ENCODE results near the gene DLEC1. TPM values are rescaled to one million over a fixed set of nuclear protein-coding genes. Genes with fewer than 3 reads are reported as not detected.
"Not testable (repeated sequence)": the region's sequence is repeated elsewhere in the genome, so short reads cannot be mapped to it uniquely, and the experiment has no call there.

DLEC1 gene
- total RNA-seq, 1 donor from 2014 or later = 1.1 TPM

- intact Hi-C loops (cut with micrococcal nuclease) = no loop called here
- ATAC-seq (no peak), DNase-seq (no peak)
Observed at GRCh38 chr3:38157595-38157994, 118.6 kb downstream of the DLEC1 start.

GRCh38 chr3:38158472-38158871 is 119.5 kb downstream of the DLEC1 start:
- intact Hi-C loops (cut with micrococcal nuclease) = no loop called here
- ATAC-seq (no peak), DNase-seq (no peak)

- DNase-seq; intact Hi-C loops (cut with micrococcal nuclease); ATAC-seq: not testable (repeated sequence)
Observed at GRCh38 chr3:38160704-38161103, 121.7 kb downstream of the DLEC1 start.

- no peak for ATAC-seq
- intact Hi-C loops (cut with micrococcal nuclease) = no loop called here
- no peak for DNase-seq
Observed at GRCh38 chr3:38163117-38163840, 124.3 kb downstream of the DLEC1 start.

GRCh38 chr3:38163841-38164642 is 125.0 kb downstream of the DLEC1 start:
- ATAC-seq (no peak), DNase-seq (peak; percentile 37)
- intact Hi-C loops (cut with micrococcal nuclease) = no loop called here

GRCh38 chr3:38164643-38164951 is 125.6 kb downstream of the DLEC1 start:
- intact Hi-C loops (cut with micrococcal nuclease) = no loop called here
- no peak for DNase-seq
- ATAC-seq = no peak

GRCh38 chr3:38164952-38165721 is 126.1 kb downstream of the DLEC1 start, which contains the start of gene OXSR1:
TSS of gene OXSR1 (plus strand) at chr3:38165537. CDS start at chr3:38165877, 340 bp downstream.
- intact Hi-C loops (cut with micrococcal nuclease) = no loop called here
- ATAC-seq = peak; percentile 95
- DNase-seq = peak; percentile 99

GRCh38 chr3:38165722-38166387 is 126.8 kb downstream of the DLEC1 start:
- ATAC-seq = no peak
- no peak for DNase-seq
- intact Hi-C loops (cut with micrococcal nuclease) = no loop called here

- ATAC-seq = no peak
- intact Hi-C loops (cut with micrococcal nuclease) = no loop called here
- no peak for DNase-seq
Observed at GRCh38 chr3:38167591-38167990, 128.6 kb downstream of the DLEC1 start.

- no peak for DNase-seq
- intact Hi-C loops (cut with micrococcal nuclease) = no loop called here
- ATAC-seq = no peak
Observed at GRCh38 chr3:38168151-38169026, 129.4 kb downstream of the DLEC1 start.

- no peak for ATAC-seq
- intact Hi-C loops (cut with micrococcal nuclease) = no loop called here
Observed at GRCh38 chr3:38169027-38169317, 130.0 kb downstream of the DLEC1 start.

GRCh38 chr3:38170722-38171121 is 131.7 kb downstream of the DLEC1 start:
- intact Hi-C loops (cut with micrococcal nuclease) = no loop called here
- DNase-seq = no peak
- no peak for ATAC-seq

More at GRCh38 chr3:38169027-38169317, 130.0 kb downstream of the DLEC1 start:
- DNase-seq = no peak

- ATAC-seq = no peak
- DNase-seq = no peak
- intact Hi-C loops (cut with micrococcal nuclease) = no loop called here
Observed at GRCh38 chr3:38171622-38172021, 132.6 kb downstream of the DLEC1 start.

Other genes with a start within 250 kb of the DLEC1 start
- gene CTDSPL, start 177.3 kb upstream of the DLEC1 start, total RNA-seq = 53.8 TPM
- 2.7 TPM for gene VILL, start 48.4 kb upstream of the DLEC1 start, total RNA-seq
- gene PLCD1, start 9.6 kb upstream of the DLEC1 start, total RNA-seq = 6.9 TPM
- gene ACAA1, start 97.9 kb downstream of the DLEC1 start, total RNA-seq = 107 TPM
- gene MYD88, start 99.5 kb downstream of the DLEC1 start, total RNA-seq = 7.5 TPM
- 22.4 TPM for gene OXSR1, start 126.3 kb downstream of the DLEC1 start, total RNA-seq
- gene SLC22A13, start 226.6 kb downstream of the DLEC1 start, total RNA-seq = not detected
- not detected for gene SLC22A14, start 243.1 kb downstream of the DLEC1 start, total RNA-seq

Data from left ventricle myocardium superior (tissue), 1 donor.